ENCODE results near the gene DPY30. TPM values are rescaled to one million over a fixed set of nuclear protein-coding genes. Genes with fewer than 3 reads are reported as not detected.

DPY30 gene
- total RNA-seq, 2 experiments from 2014 or later: 47.9 to 61.4 TPM

DNA sequence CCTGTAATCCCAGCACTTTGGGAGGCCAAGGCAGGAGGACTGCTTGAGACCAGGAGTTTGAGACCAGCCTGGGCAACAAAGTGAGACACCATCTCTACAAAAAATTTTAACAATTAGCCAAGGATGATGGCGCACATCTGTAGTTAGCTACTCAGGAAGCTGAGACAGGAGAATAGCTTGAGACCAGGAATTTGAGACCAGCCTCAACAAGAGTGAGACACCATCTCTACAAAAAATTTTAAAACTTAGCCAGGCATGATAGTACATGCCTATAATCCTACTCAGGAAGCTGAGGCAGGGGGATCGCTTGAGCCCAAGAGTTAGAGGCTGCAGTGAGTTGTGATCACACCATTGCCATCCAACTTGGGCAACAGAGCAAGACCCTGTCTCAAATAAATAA, 35.8 kb downstream of the DPY30 start:
- intact Hi-C loops (cut with micrococcal nuclease; ENCODE audit: unreplicated experiment): no loop called here
- Histone ChIP-seq H3K9me2 (ENCODE audit: insufficient read depth, low read length) (no peaks in the 10 kb centered on the region), H3K4me1 (ENCODE audit: insufficient read depth, low read length, poor library complexity, severe bottlenecking) (peaks cover 20% of the 10 kb centered on the region), H4K20me1 (ENCODE audit: insufficient read depth, low read length) (peaks cover 42% of the 10 kb centered on the region), H3K4me3 (ENCODE audit: low read depth, low read length, poor library complexity, severe bottlenecking) (no peak overlapping the region), H3K79me2 (ENCODE audit: insufficient read depth, low read depth, low read length) (peaks cover 97% of the 10 kb centered on the region), H3K4me2 (ENCODE audit: low read length) (no peak overlapping the region), H3K36me3 (ENCODE audit: insufficient read depth, low read length) (peaks cover 17% of the 10 kb centered on the region), H3K9me3 (ENCODE audit: low read length) (no peaks in the 10 kb centered on the region), H3K27ac (ENCODE audit: low read depth, low read length, poor library complexity, severe bottlenecking) (no peak overlapping the region), H2AFZ (ENCODE audit: low read length) (no peak overlapping the region)
- no peak for DNase-seq (ENCODE audit: low spot score)
- ChIA-PET CTCF (ENCODE audit: unreplicated experiment) (no interaction called here), POLR2A (interaction anchor here (0.6 to 1.4 kb wide), 4 partner anchors 12 to 276 kb away, joined by 3 to 7 read pairs (median 3); partner anchors contain the start of gene DPY30)
- no TSS peak for BruUV-seq (replicated peaks)
- TF ChIP-seq, protein P1, sequence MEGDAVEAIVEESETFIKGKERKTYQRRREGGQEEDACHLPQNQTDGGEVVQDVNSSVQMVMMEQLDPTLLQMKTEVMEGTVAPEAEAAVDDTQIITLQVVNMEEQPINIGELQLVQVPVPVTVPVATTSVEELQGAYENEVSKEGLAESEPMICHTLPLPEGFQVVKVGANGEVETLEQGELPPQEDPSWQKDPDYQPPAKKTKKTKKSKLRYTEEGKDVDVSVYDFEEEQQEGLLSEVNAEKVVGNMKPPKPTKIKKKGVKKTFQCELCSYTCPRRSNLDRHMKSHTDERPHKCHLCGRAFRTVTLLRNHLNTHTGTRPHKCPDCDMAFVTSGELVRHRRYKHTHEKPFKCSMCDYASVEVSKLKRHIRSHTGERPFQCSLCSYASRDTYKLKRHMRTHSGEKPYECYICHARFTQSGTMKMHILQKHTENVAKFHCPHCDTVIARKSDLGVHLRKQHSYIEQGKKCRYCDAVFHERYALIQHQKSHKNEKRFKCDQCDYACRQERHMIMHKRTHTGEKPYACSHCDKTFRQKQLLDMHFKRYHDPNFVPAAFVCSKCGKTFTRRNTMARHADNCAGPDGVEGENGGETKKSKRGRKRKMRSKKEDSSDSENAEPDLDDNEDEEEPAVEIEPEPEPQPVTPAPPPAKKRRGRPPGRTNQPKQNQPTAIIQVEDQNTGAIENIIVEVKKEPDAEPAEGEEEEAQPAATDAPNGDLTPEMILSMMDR (conservative IDR thresholded peaks at IDR 0.05; ENCODE audit: low read length): no peak
- TF ChIP-seq EZH2phosphoT487 (IDR thresholded peaks at IDR 0.05; ENCODE audit: borderline replicate concordance, low read depth, low read length): no peak

DNA sequence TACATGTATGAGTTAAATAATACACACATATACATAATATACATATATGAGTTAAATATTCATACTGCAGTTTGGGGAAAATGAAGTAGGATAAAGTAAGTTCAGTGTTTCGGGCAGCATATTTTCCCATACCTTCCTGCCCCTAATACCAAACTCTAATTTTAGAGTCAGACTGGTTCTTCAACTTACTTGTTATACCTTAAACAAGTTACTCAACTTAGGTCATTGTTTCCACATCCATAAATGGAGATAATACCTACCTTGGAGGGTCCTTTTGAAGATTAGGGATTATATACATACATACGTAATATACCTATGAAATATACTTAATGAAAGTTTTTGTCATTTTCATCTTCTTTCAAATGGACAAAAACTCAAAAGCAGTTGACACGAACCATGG, 37.2 kb downstream of the DPY30 start:
- Histone ChIP-seq H3K4me2 (ENCODE audit: low read length) (no peak overlapping the region), H3K27ac (ENCODE audit: low read depth, low read length, poor library complexity, severe bottlenecking) (no peak overlapping the region), H3K4me3 (ENCODE audit: low read depth, low read length, poor library complexity, severe bottlenecking) (no peak overlapping the region), H3K79me2 (ENCODE audit: insufficient read depth, low read depth, low read length) (peaks cover 97% of the 10 kb centered on the region), H4K20me1 (ENCODE audit: insufficient read depth, low read length) (peaks cover 30% of the 10 kb centered on the region), H3K9me3 (ENCODE audit: low read length) (no peaks in the 10 kb centered on the region), H3K36me3 (ENCODE audit: insufficient read depth, low read length) (peaks cover 12% of the 10 kb centered on the region), H3K9me2 (ENCODE audit: insufficient read depth, low read length) (no peaks in the 10 kb centered on the region), H2AFZ (ENCODE audit: low read length) (no peak overlapping the region), H3K4me1 (ENCODE audit: insufficient read depth, low read length, poor library complexity, severe bottlenecking) (peaks cover 16% of the 10 kb centered on the region)
- ChIA-PET CTCF (ENCODE audit: unreplicated experiment) (no interaction called here), POLR2A (no interaction called here)
- no peak for DNase-seq (ENCODE audit: low spot score)
- no peak for TF ChIP-seq EZH2phosphoT487 (IDR thresholded peaks at IDR 0.05; ENCODE audit: borderline replicate concordance, low read depth, low read length)
- TF ChIP-seq, protein P1 (conservative IDR thresholded peaks at IDR 0.05; ENCODE audit: low read length): no peak
- no TSS peak for BruUV-seq (replicated peaks)
- intact Hi-C loops (cut with micrococcal nuclease; ENCODE audit: unreplicated experiment): no loop called here

DNA sequence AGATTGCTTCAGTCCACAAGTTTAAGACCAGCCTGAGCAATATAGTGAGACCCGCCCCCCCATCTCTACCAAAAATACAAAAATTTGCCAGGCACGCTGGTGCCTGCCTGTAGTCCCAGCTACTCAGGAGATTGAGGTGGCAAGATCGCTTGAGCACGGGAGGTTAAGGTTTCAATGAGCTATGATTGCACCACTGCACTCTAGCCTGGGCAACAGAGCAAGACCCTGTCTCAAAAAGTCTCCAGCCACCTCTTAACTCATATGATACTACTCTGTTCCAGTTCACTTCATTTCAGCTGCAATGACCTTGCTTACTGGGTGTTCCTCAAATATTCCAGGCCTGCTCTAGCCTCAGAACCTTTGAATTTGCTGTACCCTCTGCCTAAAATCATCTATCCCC, 40.2 kb downstream of the DPY30 start:
- H3K4me1 ChIP-seq (ENCODE audit: insufficient read depth, low read length, poor library complexity, severe bottlenecking): peaks cover 10% of the 10 kb centered on the region
- POLR2A ChIA-PET: interaction anchor here (0.7 to 1.3 kb wide), 3 partner anchors 9 to 443 kb away, joined by 3 to 7 read pairs (median 4); no protein-coding TSS in a partner anchor
- BruUV-seq (replicated peaks): no TSS peak
- no peak overlapping the region for H3K4me2 ChIP-seq (ENCODE audit: low read length)
- H3K27ac ChIP-seq (ENCODE audit: low read depth, low read length, poor library complexity, severe bottlenecking): no peak overlapping the region
- H4K20me1 ChIP-seq (ENCODE audit: insufficient read depth, low read length): 0 out of 2 replicates have a peak, but pooled peaks cover 19% of the 10 kb centered on the region
- H3K9me2 ChIP-seq (ENCODE audit: insufficient read depth, low read length): no peaks in the 10 kb centered on the region
- no peak for DNase-seq (ENCODE audit: low spot score)
- TF ChIP-seq, protein P1 (conservative IDR thresholded peaks at IDR 0.05; ENCODE audit: low read length): no peak
- TF ChIP-seq EZH2phosphoT487 (IDR thresholded peaks at IDR 0.05; ENCODE audit: borderline replicate concordance, low read depth, low read length): no peak
- H3K79me2 ChIP-seq (ENCODE audit: insufficient read depth, low read depth, low read length): peaks cover 97% of the 10 kb centered on the region
- H3K36me3 ChIP-seq (ENCODE audit: insufficient read depth, low read length): peaks cover 4% of the 10 kb centered on the region; the same call in 1 of the 2 replicates
- no peak overlapping the region for H3K4me3 ChIP-seq (ENCODE audit: low read depth, low read length, poor library complexity, severe bottlenecking)
- no peaks in the 10 kb centered on the region for H3K9me3 ChIP-seq (ENCODE audit: low read length)
- intact Hi-C loops (cut with micrococcal nuclease; ENCODE audit: unreplicated experiment): no loop called here
- H2AFZ ChIP-seq (ENCODE audit: low read length): no peak overlapping the region
- CTCF ChIA-PET (ENCODE audit: unreplicated experiment): no interaction called here

All from OCI-LY7 (cell line).